ENCODE results near the gene CTRB1.

Gene CTRB1

GRCh38 chr16:75218256-75219076 lies at the start of gene CTRB1:
Gene CTRB1 (plus strand): TSS chr16:75218988. CDS start chr16:75219008, 20 bp downstream.
- Mint-ChIP-seq H3K27ac (no peak within 1 kb of the TSS), H3K27me3 (ENCODE audit: low read depth, poor library complexity) (no peaks in the 10 kb centered on the region), H3K9me3 (no peaks in the 10 kb centered on the region), H3K4me1 (peaks cover 10% of the 10 kb centered on the region), H3K36me3 (ENCODE audit: low read depth) (no peaks in the 10 kb centered on the region), H3K4me3 (no peak within 1 kb of the TSS)
- no peak for TF ChIP-seq CTCF (IDR thresholded peaks at IDR 0.05)
- no peak for DNase-seq

- Mint-ChIP-seq H3K27ac (no peak overlapping the region), H3K9me3 (peaks cover 100% of the 10 kb centered on the region), H3K4me1 (no peaks in the 10 kb centered on the region)
These were observed 48.8 kb upstream of the CTRB1 start for GRCh38 chr16:75169899-75170405.

GRCh38 chr16:75172578-75172977 lies 46.2 kb upstream of the CTRB1 start:
- DNase-seq = no peak
- peaks cover 100% of the 10 kb centered on the region for H3K9me3 Mint-ChIP-seq
- peaks cover 7% of the 10 kb centered on the region for H3K27me3 Mint-ChIP-seq (ENCODE audit: low read depth, poor library complexity)
- no peaks in the 10 kb centered on the region for H3K4me1 Mint-ChIP-seq
- TF ChIP-seq CTCF (IDR thresholded peaks at IDR 0.05) = no peak
- H3K36me3 Mint-ChIP-seq (ENCODE audit: low read depth) = peaks cover 95% of the 10 kb centered on the region
- no peak overlapping the region for H3K27ac Mint-ChIP-seq
- no peak overlapping the region for H3K4me3 Mint-ChIP-seq

More at GRCh38 chr16:75169899-75170405, 48.8 kb upstream of the CTRB1 start:
- H3K4me3 Mint-ChIP-seq = no peak overlapping the region
- H3K27me3 Mint-ChIP-seq (ENCODE audit: low read depth, poor library complexity) = peaks cover 2% of the 10 kb centered on the region
- DNase-seq = no peak
- peaks cover 100% of the 10 kb centered on the region for H3K36me3 Mint-ChIP-seq (ENCODE audit: low read depth)
- TF ChIP-seq CTCF (IDR thresholded peaks at IDR 0.05) = no peak

- Mint-ChIP-seq H3K4me1 (no peaks in the 10 kb centered on the region), H3K36me3 (ENCODE audit: low read depth) (peaks cover 84% of the 10 kb centered on the region), H3K9me3 (peaks cover 97% of the 10 kb centered on the region), H3K27ac (no peak overlapping the region), H3K27me3 (ENCODE audit: low read depth, poor library complexity) (peaks cover 11% of the 10 kb centered on the region), H3K4me3 (no peak overlapping the region)
- no peak for DNase-seq
- no peak for TF ChIP-seq CTCF (IDR thresholded peaks at IDR 0.05)
These were observed 43.7 kb upstream of the CTRB1 start for GRCh38 chr16:75175074-75175473.

- Mint-ChIP-seq H3K27ac (no peak overlapping the region), H3K27me3 (ENCODE audit: low read depth, poor library complexity) (peaks cover 11% of the 10 kb centered on the region), H3K36me3 (ENCODE audit: low read depth) (peaks cover 67% of the 10 kb centered on the region), H3K9me3 (peaks cover 96% of the 10 kb centered on the region), H3K4me1 (no peaks in the 10 kb centered on the region), H3K4me3 (no peak overlapping the region)
- DNase-seq = no peak
- no peak for TF ChIP-seq CTCF (IDR thresholded peaks at IDR 0.05)
These were observed 41.9 kb upstream of the CTRB1 start for GRCh38 chr16:75176926-75177325.

GRCh38 chr16:75179208-75179607 lies 39.6 kb upstream of the CTRB1 start:
- Mint-ChIP-seq H3K27ac (no peak overlapping the region), H3K4me1 (no peaks in the 10 kb centered on the region)

More at GRCh38 chr16:75179208-75179607, 39.6 kb upstream of the CTRB1 start:
- peaks cover 89% of the 10 kb centered on the region for H3K9me3 Mint-ChIP-seq
- H3K4me3 Mint-ChIP-seq = no peak overlapping the region
- DNase-seq = no peak
- H3K36me3 Mint-ChIP-seq (ENCODE audit: low read depth) = peaks cover 48% of the 10 kb centered on the region
- H3K27me3 Mint-ChIP-seq (ENCODE audit: low read depth, poor library complexity) = peaks cover 9% of the 10 kb centered on the region
- TF ChIP-seq CTCF (IDR thresholded peaks at IDR 0.05) = no peak
